HUDEP-2 (cell line): ENCODE results near the gene UGT1A10.
"Not testable (repeated sequence)": the region's sequence is repeated elsewhere in the genome, so short reads cannot be mapped to it uniquely, and the experiment has no call there.

Experiments used
- DNase-seq, 76 experiments: peaks; one replicate each; lab custom pipeline; 2025; ENCODE audit not compliant: unreplicated experiment in 76 of 76; lab: John Stamatoyannopoulos, UW

UGT1A10 gene

DNA sequence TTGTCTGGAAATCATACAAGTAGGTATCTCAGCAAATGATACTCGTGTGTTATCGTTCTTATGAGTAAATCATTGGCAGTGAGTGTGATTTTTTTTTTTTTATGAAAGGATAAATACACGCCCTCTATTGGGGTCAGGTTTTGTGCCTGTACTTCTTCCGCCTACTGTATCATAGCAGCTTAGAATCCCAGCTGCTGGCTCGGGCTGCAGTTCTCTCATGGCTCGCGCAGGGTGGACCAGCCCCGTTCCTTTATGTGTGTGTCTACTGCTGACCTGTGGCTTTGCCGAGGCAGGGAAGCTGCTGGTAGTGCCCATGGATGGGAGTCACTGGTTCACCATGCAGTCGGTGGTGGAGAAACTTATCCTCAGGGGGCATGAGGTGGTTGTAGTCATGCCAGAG is at the start of gene UGT1A10:
Gene UGT1A10 (plus strand): TSS at position 143 of the 400 bp plus-strand sequence. CDS start 75 bp downstream, at position 218.
- not testable (repeated sequence) for DNase-seq

DNA sequence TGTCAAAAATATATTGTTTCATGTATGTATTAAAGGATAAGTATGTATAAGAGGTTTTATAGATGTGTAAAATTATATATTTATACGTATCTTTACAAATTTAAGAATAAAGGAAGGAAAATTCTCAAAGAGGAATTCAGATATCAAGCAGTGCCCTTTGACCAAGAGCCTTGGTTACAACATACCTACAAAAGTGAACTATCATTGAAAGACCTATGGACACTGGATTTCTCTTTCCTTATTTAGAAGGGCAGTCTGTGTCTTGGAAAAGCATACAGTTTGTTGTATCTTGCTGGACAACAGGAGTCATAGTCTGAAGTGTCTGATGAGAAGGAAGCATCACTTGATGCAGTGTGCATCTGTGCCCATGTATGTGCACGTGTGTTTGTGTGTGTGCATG is 47.8 kb upstream of the UGT1A10 start:
- no peak for DNase-seq

DNA sequence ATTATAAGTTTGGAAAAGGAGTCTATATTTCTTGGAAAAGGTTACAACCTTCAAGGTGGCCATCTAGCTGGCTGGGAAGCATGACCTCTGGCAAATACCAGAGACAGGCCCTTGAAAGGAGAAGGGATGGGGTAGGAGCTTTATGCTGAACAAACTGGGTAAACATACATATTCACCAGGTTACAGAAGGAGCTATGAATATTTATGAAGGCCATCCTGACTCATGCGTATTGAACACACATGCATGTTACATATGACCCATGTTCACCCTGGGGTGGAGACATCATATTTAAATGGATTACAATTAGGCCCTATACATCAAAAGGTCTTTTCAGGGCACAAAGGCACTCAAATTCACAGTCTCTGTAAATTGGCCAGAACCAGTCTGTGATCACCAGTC is 43.5 kb upstream of the UGT1A10 start:
- DNase-seq, result not testable (repeated sequence)

DNA sequence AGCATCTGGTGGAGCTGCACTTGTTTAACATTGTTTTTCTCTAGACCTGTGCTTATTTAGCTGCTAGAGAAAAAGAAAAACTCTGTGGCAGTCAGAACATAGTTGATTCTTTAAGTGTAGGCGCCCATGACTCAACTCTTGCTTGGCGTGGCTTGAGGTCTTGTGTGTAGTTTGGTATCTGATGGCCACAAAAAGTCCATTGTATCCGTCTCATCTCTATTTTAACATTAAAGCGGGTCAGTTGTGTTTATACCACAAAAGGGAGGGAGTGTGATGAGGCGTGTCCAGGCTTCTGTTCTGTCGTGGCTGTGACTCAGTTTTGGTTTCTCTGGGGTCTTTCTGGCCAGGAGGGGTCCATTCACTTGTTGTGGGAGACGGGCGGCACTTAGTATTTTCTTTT is 43.0 kb upstream of the UGT1A10 start:
- DNase-seq, result no peak

DNA sequence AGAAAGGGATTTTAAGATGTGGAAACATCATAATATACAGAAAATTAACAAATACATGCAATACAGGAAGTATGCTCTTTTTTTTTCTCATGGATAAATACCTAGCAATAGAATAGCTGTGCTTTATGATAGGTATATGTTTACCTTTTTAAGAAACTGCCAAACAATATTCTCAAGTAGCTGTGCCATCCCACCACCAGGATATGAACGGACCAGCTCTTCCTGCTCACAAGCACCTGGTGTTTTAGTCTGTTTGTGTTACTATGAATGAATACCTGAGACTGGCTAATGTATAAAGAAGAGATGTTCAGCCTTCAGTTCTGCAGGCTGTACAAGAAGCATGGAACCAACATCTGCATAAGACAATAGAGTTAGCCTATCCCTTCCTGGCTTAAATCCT is 38.7 kb upstream of the UGT1A10 start:
- DNase-seq, result no peak

DNA sequence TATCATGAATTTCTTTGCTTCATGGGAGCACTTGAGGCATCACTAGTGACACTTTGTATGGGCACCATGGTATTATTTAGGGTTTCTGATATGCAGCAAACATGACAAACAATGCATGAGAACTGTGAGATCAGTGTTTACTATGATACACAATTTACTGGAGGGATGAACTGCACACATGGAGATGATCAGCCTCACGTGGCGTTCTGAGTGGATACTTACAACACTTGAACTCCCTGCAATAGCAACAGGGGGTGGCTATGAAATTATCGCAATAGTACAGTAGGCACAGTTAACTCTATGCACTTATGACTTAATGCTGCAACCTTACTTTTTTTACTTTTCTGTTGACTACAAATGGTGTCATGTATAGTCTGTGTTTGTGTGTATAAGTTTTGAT is 37.3 kb upstream of the UGT1A10 start:
- DNase-seq, result no peak

DNA sequence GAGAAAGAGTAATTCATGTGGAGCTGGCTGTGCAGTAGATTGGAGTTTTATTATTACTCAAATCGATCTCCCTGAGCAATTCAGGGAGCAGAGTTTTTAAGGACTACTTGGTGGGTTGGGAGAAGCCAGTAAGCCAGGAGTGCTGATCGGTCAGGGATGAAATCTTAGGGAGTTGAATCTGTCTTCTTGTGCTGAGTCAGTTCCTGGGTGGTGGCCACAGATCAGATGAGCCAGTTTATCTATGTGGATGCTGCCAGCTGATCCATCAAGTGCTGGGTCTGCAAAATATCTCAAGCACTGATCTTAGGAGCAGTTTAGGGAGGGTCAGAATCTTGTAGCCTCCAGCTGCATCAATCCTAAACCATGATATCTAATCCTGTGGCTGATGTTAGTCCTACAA is 35.9 kb upstream of the UGT1A10 start:
- peak in 6 of 76 experiments; percentile 2 to 13 (median 3) for DNase-seq

DNA sequence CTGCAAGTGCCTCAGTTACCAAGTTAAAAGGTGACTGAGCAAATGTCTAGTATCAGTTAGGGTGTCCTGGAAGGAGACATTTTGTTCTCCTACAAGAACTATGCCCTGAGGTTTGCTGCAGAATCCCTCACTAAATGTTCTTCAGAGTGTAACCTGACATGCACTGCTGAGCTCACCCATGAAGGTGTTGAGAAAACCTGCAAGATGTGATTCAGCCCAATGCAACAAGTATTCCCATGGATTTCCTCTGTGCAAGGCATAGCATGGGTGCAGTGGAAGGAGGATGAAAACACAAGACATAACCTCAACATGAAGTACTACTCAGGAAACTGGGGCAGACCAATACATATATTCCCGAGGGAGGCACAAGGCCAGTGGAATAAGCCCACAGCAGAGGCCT is 34.2 kb upstream of the UGT1A10 start:
- DNase-seq, result no peak

DNA sequence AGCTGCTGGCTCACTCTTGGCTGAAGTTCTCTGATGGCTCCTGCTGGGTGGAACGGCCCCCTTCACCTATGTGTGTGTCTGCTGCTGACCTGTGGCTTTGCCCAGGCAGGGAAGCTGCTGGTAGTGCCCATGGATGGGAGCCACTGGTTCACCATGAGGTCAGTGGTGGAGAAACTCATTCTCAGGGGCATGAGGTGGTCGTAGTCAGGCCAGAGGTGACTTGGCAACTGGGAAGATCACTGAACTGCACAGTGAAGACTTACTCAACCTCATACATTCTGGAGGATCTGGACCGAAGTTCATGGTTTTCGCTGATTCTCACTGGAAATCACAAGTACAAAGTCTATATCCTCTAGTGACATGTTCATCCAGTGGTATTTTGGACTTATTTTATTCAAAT is 32.7 kb upstream of the UGT1A10 start:
- no peak for DNase-seq

DNA sequence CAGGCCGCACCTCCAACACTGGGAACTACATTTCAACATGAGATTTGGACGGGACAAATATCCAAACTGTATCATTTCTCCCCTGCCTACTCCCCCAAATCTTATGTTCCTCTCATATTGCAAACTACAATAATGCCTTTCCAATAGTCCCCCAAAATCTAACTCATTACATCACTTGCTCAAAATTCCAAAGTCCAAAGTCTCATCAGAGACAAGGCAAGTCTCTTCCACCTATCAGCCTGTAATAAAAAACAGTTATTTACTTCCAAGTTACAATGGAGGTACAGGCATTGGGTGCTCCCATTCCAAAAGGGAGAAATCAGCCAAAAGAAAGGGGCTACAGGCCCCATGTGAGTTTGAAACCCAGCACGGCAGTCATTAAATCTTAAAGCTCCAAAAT is 31.4 kb upstream of the UGT1A10 start:
- no peak for DNase-seq

DNA sequence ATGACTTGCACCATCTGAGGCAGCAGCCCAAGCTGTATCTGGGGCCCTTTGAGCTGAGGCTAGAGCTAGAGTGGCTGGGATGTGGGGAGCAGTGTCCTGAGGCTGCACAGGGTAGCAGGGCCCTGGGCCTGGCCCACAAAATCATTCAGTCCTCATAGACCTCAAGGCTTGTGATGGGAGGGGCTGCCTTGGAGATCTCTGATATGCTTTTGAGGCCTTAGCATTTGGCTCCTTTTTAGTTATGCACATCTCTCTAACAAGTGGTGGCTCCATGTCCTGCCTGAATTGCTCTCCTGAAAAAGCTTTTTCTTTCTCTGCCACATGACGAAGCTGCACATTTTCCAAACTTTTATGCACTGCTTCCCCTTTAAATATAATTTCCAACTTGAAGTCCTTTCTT is 30.6 kb upstream of the UGT1A10 start:
- no peak for DNase-seq

DNA sequence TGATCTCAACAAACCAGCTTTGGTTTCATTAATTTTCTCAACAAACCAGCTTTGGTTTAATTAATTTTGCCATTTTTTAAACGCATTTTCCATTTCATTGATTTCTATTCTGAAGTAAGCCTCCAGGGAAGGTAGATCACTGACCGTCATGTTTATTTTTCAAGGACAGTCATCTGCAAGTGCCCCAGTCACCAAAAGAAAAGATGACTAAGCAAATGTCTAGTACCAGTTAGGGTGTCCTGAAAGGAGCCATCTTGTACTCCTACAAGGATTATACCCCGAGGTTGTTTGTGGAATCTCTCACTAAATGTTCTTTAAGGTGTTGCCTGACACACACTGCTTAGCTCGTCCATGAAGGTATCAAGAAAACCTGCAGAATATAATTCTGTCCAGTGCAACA is 25.0 kb upstream of the UGT1A10 start:
- no peak for DNase-seq

DNA sequence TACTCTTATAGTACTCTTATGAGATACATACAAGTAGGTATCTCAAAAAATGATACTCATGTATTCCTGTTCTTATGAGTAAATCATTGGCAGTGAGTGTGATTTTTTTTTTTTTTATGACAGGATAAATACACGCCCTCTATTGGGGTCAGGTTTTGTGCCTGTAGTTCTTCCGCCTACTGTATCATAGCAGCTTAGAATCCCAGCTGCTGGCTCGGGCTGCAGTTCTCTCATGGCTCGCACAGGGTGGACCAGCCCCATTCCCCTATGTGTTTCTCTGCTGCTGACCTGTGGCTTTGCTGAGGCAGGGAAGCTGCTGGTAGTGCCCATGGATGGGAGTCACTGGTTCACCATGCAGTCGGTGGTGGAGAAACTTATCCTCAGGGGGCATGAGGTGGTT is 18.8 kb upstream of the UGT1A10 start, which contains the start of gene UGT1A8:
Gene UGT1A8 (plus strand): TSS at position 158 of the 400 bp plus-strand sequence. CDS start 75 bp downstream, at position 233.
- not testable (repeated sequence) for DNase-seq

DNA sequence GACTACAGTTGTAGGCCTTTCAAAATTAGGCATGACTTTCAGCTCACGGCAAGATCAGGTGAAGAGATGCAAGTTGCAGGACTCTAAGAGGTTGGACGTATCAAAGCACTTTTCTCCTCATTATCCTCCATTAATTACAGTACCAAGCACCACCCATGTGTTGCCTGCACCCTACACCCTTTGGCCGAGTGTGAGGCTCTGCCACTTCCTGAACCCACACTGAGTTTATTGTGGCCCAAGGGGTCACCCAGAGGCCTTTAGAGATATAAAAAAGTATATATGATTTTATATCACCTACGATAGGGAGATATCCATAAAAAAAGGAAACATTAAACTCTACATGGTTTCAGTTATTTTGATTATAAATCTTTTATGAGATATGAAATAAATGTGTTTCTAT is 16.0 kb upstream of the UGT1A10 start:
- no peak for DNase-seq

DNA sequence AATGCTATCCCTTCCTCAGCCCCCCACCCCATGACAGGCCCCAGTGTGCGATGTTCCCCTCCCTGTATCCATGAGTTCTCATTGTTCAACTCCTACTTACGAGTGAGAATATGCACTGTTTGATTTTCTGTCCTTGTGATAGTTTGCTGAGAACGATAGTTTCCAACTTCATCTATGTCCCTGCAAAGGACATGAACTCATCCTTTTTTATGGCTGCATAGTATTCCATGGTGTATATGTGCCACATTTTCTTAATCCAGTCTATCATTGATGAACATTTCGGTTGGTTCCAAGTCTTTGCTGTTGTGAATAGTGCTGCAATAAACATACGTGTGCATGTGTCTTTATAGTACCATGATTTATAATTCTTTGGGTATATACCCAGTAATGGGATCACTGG is 14.4 kb upstream of the UGT1A10 start:
- not testable (repeated sequence) for DNase-seq

DNA sequence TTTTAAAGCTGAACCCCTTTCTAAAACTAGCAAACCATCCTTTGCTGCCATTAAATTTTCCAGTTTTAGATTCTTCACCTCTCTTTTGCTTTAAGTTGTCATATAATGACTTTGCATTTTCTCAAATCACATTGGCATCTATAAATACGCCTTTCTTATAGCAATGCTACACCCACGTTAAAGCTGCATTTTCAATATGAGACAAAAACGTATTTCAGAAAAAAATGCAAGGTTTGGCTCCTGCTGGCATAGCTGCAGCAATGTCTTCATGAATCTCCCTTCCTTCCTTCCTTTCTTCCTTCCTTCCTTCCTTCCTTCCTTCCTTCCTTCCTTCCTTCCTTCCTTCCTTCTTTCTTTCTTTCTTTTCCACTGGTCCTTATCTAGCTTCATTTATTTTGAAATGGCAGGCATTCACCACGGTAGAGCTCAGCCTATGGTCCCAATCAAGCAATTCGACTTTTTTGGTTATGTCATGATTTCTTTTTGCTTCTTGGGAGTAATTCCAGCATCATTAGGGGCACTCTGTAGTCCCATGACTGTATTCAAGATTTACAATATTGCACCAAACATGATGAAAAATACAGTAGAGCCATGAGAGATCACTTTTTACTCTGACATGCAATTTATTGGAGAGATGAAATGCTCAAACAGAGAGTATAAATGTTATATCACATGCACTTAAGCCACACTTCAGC is 8.8 kb upstream of the UGT1A10 start:
- no peak for DNase-seq

DNA sequence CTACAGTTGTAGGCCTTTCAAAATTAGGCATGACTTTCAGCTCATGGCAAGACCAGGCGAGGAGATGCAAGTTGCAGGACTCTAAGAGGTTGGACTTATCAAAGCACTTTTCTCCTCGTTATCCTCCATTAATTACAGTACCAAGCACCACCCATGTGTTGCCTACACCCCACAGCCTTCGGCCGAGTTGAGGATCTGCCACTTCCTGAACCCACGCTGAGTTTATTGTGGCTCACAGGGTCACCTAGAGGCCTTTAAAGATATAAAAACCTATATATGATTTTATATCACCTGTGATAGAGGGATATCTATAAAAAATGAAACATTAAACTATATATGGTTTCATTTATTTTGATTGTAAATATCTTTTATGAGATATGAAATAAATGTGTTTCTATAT is 2.6 kb downstream of the UGT1A10 start:
- no peak for DNase-seq

DNA sequence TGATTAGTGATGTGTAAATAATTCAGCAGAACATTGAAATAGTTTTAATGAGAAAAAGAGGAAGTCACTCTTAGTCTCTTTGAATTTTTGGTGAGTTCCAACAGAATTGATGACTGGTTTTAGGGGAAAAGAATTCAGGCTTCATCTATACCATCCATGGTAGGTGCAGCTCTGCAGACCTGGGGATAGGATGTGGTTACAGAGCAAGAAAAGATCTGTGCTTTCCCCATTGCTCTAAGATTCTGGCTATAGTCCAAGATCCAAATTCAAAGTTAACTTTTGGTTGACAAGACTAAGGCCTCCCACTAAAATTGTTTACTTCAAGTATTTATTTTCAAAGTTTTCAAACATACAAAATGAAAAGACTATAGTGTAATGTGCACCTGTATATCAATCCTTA is 3.6 kb downstream of the UGT1A10 start:
- no peak for DNase-seq

DNA sequence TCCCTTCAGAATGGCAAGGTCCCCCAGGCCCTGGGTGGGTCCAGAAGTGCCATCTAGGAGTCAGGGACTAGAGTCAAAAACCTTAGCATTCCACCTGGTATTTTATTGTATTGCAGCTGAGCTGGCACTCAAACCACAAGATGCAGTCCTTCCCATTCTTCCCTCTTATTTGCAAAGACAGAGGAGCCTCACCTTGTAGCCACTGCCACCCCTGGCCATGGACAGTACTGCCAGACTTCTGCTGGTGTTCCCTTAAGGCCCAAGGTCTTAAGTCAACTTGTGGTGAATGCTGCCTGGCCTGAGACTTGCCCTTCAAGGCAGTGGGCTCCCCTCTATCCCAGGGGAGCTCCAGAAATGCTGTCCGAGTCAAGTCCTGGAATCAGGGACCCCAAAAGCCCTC is 6.9 kb downstream of the UGT1A10 start:
- peak in 7 of 76 experiments; percentile 1 to 13 (median 3) for DNase-seq

DNA sequence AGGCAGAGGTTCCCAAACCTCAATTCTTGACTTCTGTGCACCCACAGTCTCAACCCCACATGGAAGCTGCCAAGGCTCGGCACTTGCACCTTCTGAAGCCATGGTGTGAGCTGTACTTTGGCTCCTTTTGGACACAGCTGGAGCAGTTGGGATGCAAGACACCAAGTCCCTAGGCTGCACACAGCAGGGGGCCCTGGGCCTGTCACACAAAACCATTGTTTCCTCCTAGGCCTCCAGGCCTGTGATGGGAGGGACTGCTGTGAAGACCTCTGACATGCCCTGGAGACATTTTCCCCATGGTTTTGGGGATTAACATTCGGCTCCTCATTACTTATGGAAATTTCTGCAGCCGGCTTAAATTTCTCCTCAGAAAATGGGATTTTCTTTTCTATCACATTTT is 9.8 kb downstream of the UGT1A10 start:
- not testable (repeated sequence) for DNase-seq

DNA sequence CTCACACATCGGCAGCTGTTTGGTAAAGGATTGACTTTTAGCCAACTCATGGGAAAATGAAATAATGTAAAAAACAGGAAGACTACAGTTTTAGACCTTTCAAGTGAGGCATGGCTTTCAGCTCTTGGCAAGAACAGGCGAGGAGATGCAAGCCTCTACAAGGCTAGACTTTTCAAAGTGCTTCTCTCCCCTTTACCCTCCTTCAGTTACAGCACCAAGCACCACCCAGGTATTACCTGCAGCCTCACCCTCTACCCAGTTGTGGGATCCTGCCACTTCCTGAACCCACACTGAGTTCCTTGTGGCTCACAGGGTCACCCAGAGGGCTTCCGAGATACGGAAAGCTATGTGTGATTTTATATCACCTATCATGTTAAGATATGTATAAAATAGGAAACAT is 14.7 kb downstream of the UGT1A10 start:
- no peak for DNase-seq

DNA sequence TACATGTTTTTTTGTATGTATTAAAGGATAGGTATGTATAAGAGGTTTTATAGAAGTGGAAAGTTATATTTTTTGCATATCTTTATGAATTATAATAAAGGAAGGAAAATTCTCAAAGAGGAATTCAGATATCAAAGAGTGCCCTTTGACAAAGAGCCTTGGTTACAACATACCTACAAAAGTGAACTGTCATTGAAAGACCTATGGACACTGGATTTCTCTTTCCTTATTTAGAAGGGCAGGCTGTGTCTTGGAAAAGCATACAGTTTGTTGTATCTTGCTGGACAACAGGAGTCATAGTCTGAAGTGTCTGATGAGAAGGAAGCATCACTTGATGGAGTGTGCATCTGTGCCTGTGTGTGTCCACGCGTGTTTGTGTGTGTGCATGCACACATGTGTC is 15.2 kb downstream of the UGT1A10 start:
- no peak for DNase-seq

DNA sequence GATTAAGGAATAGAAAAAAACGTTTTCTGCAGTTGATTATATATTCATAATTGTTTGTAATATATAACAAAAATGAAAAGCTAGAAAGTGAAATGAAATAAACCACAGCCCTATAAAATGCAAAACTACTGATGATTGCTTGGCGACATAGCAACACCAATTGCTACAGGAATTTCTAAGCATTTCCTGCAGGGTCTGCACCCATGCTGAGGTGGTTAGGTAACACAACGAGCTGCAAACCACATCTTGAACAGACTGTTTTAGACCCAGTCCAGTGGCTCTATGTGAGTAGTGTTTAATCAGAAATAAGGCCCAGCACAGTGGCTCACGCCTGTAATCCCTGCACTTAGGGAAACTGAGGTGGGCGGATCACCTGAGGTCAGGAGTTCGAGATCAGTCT is 18.3 kb downstream of the UGT1A10 start:
- DNase-seq, result no peak
